T-helper 2 cell (primary cell): ENCODE measurements around the gene DVL2.

Experiments used
- DNase-seq, 5 experiments: peaks; one replicate each; pipeline versions ENCODE4 v3.0.0 to v3.0.0-alpha.2; 2012 to 2022

DVL2 gene

DNA sequence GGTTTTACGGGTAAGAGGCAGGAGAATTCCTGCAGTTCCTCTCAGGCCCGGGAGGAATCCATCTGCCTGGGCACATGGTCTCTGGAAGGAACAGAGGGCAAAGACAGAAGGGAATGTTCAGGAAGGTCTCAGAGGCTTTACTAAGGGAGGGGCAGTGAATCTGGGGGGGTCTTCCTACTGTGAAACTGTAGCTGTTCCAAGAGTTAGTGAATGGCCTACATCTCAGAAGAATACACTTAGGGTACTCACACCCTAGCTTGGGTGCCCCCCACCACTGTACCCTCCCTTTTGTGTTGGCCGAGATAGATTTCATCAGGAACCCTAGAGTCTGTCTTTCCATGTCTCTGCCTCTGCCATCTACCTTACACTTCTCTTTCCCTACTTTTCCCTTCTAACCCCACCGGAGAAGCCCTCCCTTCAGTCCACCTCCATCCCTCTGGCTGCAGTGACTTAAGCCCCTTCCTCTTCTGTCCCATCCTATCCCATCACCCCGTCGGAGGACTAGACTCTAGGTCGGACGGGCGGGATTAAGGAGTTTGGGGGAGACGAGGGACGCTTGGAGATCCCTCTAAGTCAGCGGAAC, 15.0 kb downstream of the DVL2 start:
- no peak for DNase-seq

DNA sequence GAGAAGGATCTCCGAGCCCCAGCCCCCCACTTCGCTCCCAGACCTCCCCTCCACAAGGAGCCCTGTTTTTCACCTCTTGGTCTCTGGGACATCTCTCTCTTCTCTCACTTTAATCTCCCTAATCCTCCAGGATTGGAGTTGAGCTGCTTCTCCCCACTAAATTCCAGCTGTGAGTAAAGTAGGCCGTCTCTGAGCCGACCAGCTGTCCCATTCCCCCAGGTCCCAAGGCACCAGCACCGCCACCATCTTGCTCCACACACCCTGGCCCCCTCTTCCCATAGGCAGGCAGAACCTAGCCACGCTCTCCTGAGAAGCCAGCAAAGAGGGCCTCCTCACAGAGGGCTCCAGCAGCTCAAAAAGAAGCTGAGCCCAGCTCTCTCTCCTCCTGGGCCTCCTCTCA, 15.6 kb downstream of the DVL2 start:
- no peak for DNase-seq

DNA sequence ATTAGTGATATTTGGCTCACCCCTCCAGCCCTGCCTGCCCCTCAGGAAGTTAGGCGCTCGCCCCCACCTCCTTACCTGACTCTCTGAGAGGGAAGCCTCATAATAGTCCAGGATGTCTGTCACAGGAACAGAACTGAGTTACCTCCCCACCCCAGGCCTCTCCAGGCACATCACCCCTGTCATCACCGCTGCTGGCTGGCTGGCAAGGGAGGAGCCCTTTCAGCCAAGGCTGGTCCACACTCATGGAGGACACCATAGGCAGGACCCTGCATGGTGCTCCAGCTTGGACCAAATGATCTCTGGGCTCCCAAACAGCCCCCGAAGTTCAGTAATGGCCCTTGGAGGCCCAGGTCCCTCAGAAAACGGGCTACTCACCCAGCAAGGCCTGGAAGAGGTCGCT, 16.2 kb downstream of the DVL2 start:
- DNase-seq: no peak

DNA sequence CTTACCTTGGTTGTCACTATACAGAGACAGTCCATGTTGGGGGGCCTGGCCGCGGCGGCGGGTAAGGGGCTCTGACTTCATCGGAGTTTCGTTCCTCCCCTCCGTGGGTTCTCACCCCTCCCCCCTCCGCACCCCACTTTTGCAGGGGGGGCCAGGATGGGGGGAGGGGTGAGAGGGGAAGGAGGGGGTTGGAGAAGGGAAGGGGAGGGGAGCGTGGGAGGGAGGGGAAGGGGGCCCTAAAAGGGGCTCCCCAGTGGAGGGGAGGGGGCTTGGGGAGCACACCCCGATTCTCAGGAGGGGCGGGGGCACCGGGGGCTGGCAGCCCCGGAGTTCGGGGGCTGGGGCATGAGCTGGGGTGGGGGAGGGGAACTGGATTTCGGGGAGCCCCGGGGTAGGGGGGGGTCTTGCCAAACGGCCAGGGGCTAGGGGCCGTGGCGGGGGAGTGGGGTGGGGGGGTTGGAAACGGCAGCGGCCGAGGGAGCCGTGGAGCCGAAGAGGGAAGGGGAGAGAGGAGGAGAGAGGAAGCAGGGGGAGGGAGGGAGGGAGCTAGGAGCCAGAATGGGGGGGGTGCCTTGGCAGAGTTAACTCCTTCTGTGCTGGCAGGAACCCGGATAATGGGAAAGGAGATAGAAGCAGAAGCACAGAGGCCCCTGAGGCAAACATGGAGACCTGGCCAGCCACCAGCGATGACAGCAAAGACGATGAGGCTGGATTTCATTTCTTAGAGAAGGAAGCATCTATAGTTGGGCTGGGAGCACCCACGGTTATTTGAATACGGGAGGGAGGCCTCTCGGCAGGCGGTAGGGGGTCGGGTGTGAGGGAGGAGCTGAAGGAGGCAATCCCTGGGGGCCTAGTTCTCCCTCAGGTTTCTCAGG, 17.0 kb downstream of the DVL2 start:
- peak in 1 of 5 experiments; percentile 43 for DNase-seq

DNA sequence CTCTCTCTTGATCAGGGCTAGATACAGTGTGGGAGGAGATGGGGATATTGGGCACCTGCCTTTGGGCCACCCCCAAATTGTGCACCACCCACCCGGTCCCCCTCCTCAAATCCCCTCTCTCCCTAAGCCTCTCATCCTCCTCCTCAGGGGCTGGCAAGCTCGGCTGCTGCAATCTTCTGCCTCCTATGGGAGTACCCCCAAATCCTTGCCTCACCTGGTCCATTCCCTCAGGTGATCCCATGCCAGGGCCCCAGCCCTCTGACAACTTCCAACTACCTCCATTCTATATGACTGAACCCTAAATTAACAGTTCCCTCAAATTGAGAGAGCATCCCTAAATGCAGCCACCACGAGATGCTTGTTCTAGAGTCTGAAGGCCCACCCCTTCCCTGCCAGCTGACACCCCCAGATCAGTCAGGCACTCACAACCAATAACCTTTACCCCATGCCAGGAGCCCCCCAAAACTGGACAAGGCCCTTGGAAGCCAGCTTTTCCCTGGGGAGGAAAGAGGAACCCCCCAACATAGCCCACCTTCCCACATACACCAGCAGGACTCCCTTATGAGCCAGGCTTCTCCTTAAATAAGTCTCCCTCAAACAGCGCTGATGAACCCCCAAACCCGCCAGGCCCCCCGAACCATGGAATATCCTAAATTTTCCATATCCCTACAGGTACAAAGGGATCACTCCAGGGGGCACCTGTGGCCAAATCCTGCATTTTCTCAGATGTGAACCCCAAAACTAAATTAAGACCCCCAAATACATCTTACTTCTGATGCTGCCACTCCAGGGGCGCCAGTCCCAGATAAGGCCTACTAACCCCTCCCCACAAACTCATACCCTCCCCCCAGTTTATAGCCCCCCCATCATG, 17.8 kb downstream of the DVL2 start:
- DNase-seq: no peak

DNA sequence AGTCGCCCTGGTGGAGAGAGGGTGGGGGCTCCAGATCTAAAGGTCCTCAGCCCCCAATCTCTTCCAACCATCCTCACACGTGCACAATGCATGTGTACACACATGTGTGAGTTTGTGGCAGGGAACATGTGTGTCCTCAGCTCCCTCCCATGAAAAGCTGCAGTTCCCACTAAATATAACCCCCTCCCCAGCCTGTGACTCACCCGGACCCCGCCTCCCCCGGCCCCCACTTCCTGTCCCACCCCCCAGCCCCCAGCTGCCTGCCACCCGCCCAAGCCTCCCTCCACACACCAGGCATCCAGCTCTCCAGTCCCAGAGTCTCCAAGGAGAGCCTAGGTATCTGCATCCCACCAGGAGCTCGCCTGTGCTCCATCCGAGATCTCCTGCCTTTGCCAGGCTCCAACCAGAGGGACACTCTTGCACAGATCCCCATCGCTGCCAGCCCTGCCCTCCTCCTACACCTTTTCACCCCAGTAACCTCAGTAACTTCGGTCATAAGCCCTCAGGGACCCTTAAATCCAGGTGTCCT, 18.6 kb downstream of the DVL2 start:
- no peak for DNase-seq

DNA sequence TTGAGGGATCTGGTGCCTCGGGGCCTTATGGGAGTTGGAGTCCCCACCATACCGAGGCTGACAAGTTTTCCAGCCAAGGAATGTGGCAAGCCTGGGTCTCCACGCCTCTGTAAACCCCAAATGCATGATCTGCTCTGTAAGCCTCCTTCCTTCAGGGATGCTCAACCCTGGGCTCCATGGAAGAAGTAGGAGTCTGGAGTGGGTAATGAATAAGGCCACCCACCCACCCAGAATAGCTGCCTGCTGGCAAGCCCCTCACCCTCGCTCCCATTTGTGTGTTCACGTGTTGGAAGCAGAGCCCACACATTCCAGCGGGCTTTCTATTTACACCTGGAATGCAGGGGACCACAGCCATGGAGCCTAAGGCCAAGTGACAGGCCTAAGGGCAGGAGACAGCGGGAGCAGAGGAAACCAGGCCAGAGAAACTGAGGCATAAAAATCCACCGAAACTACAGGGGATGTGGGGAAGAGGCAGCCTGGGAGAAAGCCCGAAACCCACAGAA, 19.1 kb downstream of the DVL2 start:
- DNase-seq: no peak

DNA sequence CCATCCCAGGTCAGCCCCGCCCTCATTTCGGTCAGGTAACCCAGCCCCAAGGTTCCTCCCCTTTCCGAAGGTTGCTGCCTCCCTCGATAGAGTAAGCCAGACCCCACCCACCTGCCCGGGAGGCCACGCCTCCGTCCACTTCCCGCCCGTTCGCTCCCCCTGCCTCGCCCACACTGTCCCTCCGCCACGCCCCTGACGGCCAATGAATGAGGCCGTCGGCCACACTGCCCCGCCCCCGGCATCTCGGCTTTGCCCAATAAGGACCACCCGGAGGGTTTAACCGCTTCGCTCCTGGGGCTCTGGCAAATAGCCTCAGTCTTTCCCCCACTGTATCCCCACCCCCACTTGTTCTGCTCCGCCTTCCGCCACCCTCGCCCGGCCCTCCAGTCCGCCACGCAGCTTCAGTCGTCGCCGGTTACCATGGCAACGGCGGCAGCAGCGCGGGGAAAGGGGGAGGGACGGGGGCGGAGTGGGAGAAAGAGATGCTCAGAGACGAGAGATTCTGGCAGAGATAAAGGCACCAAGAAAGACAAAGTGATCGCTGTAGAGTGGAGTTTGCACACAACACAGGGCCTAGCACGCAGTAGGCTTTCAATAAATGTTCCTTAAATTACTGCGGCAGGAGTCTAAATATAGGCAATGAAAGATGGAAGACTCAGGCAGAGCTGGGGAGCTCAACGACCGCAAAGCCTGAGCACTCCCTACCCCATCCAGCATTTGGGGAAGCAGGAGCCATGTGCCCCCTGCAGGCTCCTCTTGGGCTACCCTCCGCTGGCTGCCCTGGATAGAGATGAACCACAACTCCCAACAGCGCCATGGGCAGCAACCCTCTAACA, 19.8 kb downstream of the DVL2 start:
- peak; percentile 98 to 99 (median 99) for DNase-seq

DNA sequence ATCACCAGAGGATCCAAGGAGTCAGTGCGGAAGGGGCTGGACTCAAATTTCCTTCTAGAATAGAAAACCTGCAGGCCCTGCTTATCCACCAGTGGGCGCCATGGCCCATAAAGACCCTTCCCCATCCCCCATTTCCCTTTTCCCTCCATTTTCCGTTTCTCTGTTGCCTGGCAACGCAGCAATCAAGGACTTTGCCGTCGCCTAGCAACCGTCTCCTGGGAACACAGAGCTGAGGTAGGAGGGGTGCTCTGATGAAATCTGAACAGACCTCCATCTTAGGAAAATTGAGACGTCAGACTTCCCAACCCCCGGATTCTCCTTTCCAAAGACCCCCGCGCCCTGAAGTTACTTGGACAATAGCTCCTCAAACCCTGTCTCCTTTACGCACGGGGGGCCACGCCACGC, 20.4 kb downstream of the DVL2 start:
- DNase-seq: peak in 3 of 5 experiments; percentile 40 to 80 (median 74)

DNA sequence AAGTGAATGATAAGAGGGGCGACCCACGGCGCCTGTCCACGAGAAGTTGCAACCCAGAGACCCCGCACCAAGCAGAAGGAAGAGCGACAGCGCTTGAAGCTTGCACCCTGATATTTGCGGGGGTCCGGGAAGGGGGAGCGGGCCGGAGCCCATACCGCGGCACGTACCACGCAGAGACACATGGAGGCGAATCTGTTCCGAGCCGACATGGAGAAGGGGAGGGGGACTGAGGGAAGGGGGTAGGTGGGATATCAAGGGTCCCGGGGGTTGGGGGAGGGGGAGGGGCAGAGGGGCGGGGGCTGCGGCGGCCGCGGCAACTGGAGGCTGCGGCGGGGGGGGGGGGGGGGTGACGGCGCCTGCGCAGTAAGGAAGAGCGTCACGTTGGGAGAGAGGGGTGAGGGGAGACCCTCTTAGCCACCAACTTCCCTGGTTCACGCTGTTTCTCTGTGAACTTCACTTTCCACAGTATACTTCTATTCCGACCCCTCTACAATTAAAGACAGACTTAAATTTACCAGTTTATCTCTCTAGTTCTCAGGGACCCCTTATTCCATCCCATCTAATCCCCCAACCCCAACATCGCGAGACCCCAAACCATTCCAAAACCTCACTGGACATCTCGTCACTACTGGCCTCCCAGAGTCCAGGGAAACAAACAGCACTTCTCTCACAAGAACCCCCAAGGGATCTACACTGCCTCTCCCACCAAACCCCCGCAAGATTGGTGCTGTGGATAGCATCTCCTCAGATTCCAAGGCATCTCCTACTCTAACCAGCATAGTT, 22.6 kb downstream of the DVL2 start:
- DNase-seq: no peak

DNA sequence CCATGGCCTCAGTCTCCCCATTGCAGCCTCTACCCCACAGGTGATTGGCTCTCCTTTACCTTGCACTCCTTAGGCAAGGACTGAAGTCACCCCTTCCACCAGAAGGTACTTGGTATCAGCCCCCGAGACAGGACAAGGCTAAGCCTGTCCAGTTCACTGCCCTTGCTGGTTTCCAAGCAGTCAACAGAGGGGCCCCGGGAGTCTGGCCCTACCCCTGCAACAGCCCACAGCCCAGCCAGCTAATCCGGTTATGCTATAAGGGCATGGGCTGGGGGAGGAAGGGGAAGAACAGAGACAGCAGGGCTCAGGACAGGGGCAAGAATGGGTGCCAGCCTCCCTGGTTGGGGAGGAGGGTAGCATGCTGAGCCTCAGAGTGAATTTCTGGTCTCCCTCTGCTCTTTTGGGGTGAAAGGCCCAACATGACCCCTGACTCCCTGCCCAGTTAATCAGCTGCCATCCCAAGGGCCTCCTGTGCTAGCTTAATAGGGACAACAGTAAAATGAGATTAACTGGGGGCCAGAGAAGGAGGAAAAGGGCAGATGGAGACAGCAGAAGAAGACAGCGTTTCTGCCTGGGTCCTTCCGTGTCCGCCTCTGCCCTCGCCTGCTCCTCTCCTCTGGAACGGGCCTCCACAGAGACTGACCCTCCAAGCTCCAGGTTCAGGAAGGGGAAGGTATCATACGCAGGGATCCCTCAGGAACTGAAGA, 25.4 kb downstream of the DVL2 start:
- no peak for DNase-seq

DNA sequence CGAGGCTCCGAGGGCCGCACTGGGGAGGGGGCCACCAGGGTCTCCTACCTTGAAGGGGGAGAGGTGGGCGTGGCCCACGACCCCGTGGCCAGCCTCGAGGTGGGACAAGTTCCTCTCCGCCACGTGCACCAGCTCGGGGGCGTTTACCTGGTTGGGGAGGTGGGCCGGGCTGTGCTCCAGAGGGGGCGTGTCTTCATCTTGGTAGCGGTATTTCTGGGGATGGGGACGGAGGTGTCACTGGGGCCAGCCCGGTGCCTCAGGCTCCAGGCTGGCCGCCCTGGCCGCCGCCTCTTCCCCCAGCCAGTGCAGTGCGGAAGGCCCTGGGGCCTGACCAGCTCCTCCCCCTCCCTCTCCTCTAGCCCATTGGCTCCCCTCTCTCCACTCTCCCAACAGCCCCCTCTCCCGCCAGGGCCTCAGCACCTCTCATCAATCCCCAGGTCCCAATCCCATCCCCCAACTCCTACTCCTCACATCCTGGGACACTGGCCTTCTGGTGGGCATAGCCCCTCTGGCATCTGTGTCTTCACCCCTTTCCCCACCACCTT, 26.2 kb downstream of the DVL2 start:
- no peak for DNase-seq

DNA sequence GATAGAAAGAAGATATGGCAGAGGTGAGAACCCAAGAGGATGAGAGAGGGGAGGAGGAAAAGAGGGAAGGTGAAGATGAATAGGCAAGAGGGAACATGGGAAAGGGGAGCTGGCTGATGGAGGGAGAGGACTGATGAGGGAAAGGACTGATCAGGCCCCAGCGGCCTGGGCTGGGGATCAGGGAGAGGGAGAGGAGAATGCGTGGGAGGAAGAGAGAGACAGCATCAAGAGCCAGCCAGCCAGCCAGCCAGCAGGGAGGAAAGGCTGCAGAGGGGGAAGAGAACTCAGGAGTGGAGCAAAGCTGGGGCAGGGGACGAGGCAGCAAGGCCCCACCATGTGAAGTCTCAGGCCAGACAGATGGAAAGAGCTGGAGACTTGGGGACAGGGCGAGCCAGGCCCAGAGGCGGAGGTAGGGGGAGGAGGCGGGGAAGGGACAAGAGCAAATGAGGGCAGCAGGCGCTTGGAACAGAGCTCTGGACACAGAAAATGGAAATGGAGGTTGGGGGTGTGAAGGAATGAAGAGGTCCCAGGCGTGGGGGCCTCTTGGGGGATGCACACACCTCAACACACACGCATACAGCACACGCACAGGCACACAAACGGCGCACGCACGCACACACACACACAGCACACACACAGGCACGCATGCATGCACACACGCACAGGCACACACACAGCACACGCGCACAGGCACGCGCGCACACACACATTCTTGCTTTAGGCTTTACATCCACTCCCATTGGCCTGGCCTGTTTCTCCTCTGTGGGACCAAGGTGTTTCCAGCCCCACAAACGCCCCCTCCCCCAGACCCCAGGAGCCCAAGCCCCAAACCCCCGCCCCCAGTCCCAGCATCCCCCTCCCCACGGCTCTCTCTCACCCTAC, 27.0 kb downstream of the DVL2 start:
- DNase-seq: peak in 1 of 5 experiments; percentile 27

DNA sequence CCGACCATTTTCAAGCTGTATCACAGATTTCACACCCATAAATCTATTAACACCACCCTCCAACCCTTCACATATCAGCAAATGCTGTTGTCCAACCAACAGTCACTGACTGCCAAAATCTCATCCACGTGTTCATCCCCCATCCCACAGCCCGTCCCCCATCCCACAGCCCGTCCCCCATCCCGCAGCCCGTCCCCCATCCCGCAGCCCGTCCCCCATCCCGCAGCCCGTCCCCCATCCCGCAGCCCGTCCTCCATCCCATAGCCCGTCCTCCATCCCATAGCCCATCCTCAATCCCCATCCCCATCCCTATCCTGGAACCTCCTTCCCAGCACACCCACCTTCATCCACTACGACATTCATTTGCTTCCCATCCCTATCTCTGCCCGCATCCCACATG, 28.8 kb downstream of the DVL2 start:
- no peak for DNase-seq

DNA sequence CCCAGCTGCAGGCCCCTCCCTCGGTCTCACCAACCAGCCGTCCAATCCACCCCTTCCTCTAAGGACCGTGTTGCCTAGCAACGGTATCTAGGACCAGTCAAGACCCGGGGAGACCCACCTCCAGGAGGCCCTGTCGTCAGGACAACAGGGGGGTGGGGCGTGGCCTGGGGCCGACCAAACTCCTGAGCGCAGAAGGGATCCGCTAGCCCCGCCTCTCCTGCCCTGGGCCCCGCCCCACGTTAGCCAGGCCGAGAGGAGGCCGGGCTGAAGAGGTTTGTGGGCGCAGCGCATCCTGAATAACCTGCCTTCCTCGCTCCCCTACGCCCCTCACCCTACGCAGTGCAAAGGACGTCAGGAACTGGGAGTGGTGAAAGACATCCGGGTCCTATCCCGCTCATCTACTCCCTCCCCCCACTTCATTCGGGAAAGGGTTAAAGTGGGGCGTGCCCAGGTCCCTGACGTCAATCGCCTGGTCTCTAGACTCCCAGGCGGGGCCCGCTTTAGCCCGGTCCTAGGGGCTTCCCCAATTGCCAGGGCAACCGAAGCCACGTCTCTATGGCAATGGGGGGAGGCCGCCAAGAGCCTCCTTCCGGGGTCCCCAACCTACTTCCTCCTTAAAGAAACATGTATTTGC, 29.4 kb downstream of the DVL2 start:
- DNase-seq: peak; percentile 84 to 99 (median 96)

DNA sequence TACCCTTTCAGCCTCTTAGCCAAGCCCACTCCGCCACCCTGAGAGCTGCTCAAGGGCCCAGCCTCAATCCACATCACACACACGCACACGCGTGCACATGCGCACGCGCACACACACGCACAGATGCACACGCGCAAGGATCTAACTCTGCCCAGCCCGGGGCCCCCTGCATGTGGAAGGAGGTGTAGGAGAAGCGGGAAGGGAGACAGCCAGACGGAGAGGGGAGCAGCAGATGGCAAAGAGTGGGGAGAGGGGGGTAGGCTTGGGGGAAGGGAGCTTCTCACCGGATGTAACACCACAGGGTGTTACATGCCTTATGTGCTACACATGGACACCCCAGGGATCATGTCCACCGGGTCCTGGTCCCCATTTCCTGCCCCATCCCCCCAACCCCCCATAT, 30.0 kb downstream of the DVL2 start:
- DNase-seq: peak in 1 of 5 experiments; percentile 21

DNA sequence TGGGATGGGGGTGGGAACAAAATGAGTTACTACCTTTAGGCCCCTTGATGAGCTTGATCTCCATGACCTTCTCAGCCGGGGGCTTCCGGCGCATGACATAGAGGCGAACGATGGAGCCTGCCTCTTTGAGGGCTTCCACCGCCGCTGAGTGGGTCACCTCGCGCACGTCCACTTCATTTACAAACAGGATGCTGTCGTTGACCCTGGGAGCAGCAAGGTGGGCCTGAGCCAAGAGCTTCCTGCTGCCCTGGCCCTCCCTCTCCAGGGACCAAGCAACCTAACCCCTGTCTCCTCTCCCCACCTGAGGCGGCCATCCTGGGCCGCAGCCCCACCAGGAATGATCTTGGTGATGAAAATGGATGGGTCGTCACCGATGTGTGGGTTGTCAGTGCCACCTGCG, 30.9 kb downstream of the DVL2 start:
- DNase-seq: no peak

DNA sequence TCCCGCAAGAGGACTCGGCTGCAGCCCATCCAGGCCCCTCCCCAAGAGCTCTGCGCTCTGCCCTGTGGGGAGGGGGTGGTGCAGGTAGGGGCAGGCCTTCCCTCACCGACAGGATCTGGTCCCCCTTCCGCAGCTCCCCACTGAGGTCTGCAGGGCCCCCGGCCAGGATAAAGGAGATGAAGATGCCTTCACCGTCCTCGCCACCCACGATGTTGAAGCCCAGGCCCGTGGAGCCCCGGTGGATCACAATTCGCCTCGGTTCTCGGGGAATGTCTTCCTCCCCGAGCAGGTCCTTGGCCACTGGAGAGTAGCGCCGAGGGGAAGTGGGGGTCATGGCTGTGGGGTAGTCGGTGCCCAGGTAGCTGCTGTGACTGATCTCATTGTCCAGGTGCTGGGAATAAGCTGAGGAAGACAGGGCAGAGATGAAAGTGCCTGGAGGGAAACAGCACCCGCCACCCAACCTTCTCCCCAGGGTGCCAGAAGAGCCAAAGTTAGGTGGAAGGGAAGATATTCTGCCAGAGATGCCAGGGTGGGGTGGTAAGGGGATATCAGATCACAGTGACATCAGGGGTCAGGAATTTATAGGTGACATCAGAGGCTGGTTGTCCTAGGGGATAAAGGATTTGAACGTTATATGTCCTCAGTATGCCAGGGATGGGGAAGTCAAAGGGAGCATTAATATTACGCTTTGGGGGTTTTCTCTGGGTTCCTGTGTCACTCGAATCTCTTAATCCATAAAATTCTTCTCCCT, 37.5 kb downstream of the DVL2 start:
- no peak for DNase-seq
